NCI-H446 (cell line): Measurements from ENCODE around the gene FRK.

Experiments used
- DNase-seq, 2 experiments: peaks; one replicate each; lab custom pipeline; 2025; lab: John Stamatoyannopoulos, UW

Gene FRK

GRCh38 chr6:116033687-116034303 lies 26.9 kb downstream of the FRK start:
- no peak for DNase-seq

GRCh38 chr6:116030770-116031169 lies 29.9 kb downstream of the FRK start:
- no peak for DNase-seq

GRCh38 chr6:116029535-116029934 lies 31.2 kb downstream of the FRK start:
- DNase-seq = no peak

- no peak for DNase-seq
Measured at GRCh38 chr6:116028233-116028632, 32.5 kb downstream of the FRK start.

GRCh38 chr6:116027801-116028200 lies 32.9 kb downstream of the FRK start:
- DNase-seq = no peak

- DNase-seq = no peak
Measured at GRCh38 chr6:116025405-116025804, 35.3 kb downstream of the FRK start.

- DNase-seq = no peak
Measured at GRCh38 chr6:116022841-116023445, 37.7 kb downstream of the FRK start.

GRCh38 chr6:116020738-116021137 lies 40.0 kb downstream of the FRK start:
- no peak for DNase-seq

- no peak for DNase-seq
Measured at GRCh38 chr6:116019428-116019827, 41.3 kb downstream of the FRK start.

GRCh38 chr6:116018976-116019375 lies 41.7 kb downstream of the FRK start:
- no peak for DNase-seq

- DNase-seq = no peak
Measured at GRCh38 chr6:116017546-116018295, 43.0 kb downstream of the FRK start.

GRCh38 chr6:116016846-116017545 lies 43.7 kb downstream of the FRK start:
- no peak for DNase-seq

GRCh38 chr6:116015983-116016382 lies 44.7 kb downstream of the FRK start:
- DNase-seq = no peak

GRCh38 chr6:116015561-116015960 lies 45.1 kb downstream of the FRK start:
- DNase-seq = no peak

GRCh38 chr6:116012951-116013350 lies 47.7 kb downstream of the FRK start:
- DNase-seq = no peak

GRCh38 chr6:116012471-116012949 lies 48.2 kb downstream of the FRK start:
- no peak for DNase-seq

- no peak for DNase-seq
Measured at GRCh38 chr6:116011520-116011919, 49.2 kb downstream of the FRK start.

- DNase-seq = peak; percentile 63 to 71
Measured at GRCh38 chr6:116010790-116011401, 49.8 kb downstream of the FRK start.

GRCh38 chr6:116010386-116010785 lies 50.3 kb downstream of the FRK start:
- DNase-seq = no peak

GRCh38 chr6:116008470-116009243 lies 52.0 kb downstream of the FRK start:
- DNase-seq = peak; percentile 3 to 43
